ENCODE measurements around the gene TRERF1.

TRERF1 gene

DNA sequence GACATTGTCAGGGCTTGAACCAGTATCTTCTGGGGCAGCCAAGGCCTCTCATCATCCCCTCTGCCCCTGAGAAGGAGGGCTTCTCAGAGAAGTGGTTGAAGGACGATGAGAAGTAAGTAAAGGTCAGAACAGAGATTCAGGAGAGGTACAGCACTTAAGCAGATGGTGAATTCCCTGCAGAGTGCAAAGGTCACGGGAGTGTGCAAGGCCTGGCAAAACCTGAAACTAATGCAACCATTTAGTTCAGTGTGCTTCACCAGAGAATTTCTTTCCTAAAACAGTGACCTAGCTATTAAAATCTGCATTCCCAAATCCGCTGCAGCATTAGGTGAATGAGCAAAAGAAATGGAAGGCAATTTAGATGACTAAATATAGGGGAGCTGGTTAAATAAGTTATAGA, 58.4 kb downstream of the TRERF1 start:
- no peak for DNase-seq (ENCODE audit: low read depth)

DNA sequence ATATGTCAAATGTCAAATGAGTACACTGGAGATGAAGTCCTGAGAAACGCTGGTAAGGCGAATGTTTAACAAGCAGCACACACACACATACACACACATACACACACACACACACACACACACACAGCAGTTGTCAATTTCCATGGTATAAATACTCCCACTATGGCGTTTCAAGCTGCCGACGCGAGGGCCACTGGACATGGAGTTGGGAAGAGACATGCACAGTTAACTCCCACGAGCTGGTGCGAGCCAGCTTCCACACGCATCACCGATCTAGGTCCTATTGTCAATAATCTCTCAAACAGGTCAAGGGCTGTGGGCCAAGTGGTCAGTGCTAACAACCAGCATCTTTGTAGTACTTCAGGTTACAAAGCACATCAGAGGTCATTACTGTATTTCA, 58.9 kb downstream of the TRERF1 start:
- no peak for DNase-seq (ENCODE audit: low read depth)

DNA sequence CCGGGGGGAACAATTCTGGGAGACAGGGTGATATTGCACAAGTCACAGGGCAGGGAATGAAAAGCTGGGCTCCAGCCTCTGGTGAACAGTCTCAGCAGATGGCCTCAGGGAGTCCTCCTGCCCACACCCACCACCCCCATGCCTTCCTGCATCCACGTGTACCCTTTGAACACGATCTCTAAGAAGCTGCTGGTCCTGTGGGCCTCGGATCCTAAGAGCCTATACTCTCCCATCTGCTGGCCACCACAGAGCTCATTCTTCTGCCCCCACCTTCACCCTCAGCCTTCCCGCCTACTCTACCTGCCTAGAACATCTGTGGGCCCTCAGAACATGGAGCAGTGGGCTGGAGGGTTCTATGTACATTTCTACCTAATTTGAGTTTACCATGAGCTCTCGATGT, 60.3 kb downstream of the TRERF1 start:
- DNase-seq (ENCODE audit: low read depth): no peak

DNA sequence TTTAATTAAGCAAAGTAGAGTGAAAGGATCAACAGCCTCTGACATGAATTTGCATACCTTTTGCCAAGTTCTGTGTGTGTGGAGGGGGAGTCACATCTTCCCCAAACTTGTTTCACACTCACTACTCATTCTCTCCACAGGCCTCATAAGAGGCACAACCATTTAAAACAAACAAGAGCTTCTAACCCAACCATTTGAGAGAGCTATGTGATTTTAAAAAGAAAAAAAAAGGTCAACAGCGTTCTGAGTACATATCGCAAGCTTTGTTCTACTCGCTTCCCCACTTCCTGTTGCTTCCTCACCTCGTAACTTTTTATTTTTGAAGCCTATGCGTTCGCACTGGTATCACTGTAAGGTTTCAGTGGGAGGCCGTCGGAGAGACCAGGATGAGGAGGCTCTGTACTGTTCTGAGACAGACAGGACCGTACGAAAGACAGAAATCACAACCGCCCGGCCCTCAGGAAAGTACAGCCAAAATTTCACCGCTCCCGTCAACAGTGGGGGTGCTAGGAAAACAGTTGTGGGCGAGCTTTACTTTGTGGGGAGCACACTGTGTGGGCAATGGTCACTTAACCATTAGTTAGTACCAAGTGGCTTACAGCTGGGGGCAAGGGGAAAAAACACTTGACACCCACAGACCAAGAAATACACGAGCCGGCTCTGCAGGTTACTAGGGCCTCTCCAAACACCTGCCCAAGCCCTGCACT, 61.3 kb downstream of the TRERF1 start:
- DNase-seq (ENCODE audit: low read depth): peak; percentile 38

DNA sequence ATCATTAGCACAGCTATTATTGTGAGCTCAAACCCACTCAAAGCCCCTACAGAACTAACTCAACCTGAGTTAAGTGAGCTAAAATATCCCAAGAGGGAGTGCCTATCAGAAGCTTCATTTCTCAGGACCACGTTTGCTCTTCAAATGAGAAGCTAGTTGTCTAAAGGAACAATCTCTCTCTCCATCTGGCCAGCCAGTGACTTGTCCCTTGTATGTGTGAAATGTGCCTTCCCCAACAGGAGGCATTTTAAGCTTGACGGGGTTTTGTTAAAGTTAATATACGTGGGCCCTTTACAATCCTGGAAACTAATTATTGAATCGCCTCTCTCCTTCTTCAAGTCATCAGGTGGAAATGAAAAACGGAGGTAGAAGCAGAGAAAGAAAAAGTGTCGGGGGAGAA, 62.0 kb downstream of the TRERF1 start:
- no peak for DNase-seq (ENCODE audit: low read depth)

DNA sequence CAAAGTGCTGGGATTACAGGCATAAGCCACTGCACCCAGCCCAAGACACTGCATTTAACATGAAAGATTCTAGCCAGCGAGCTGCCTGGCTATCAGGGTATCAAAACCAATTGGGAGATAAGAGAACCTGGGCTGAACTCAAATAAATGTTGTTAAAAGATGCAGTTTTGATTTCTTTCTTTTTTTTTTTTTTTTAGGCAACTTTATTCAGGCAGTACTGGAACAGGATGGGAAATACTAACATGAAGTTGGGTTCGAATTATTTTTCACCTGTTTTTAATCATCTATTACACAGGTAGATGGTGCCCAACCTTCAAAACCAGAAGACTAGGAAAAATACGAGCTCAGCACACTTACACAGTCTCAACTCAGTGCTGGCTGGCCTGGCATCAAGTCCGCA, 63.7 kb downstream of the TRERF1 start:
- DNase-seq (ENCODE audit: low read depth): no peak

DNA sequence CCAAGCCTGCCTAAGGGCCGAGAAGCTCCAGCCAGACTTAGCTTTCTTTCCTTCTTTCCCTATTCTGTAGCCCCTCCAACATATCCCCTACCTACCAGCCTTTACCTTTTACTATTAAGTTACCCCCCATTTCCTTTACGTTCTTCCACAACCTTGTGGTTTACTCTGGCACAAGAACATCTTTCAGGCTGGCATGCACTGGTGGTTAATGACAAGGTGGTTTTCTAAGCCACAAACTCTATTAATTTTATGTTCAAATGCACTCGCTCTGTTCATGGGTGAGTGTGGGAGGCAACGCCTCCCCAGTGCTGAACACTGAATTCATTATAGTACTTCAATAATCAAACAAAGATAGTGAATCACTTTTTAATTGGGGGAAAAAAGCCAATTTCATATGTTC, 64.4 kb downstream of the TRERF1 start:
- DNase-seq (ENCODE audit: low read depth): no peak

DNA sequence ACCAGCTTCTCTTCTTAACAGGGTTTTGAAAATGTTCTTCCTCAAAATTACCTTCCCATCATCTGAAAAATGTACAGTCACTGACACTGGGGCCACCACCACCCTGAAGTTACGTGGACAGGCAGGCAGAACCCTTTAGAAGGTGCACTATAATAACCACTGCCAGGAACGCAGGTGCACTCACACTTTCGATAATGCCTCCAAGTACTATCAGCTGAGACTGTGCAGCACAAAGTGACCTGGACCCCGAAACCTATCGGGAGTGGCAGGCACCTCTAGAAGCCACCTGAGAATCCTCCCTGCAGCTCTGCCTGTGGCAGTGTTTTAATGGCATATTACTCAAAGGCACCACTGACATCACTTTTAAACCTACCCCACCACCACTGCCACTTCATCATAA, 66.4 kb downstream of the TRERF1 start:
- no peak for DNase-seq (ENCODE audit: low read depth)

DNA sequence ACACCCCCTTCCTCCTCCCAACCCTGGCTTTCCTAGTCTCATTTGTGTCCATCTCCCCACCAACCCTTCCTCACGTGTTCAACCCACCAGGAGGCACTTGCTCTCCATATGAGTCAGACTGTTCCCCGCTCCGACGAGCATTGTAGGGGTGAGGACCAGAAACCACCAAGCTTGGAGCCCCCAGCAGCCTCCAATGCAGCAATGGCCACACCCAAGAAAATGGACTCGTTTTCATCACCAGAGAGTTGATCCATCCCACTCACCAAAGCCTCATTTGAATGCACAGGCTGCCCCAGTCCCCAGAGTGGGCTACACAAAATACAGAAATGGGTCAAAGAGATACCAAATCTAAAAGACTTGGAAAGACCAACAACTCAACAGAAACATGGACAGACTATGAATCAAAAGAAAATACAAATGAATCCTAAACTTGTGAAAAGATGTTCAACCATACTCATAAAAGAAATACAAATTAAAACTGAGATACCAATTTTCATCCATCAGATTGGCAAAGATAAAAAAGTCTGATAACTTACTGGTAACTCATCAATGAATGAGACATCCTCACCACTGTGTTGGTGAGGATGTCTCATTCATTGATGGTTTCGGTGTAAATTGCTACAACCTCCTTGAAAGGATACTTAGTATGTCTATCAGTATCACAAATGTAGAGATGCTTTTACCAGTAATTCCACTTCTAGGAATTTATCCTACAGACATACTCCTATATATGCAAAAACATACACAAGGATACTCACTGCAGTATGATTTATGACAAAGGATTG, 68.1 kb downstream of the TRERF1 start:
- DNase-seq (ENCODE audit: low read depth): no peak

DNA sequence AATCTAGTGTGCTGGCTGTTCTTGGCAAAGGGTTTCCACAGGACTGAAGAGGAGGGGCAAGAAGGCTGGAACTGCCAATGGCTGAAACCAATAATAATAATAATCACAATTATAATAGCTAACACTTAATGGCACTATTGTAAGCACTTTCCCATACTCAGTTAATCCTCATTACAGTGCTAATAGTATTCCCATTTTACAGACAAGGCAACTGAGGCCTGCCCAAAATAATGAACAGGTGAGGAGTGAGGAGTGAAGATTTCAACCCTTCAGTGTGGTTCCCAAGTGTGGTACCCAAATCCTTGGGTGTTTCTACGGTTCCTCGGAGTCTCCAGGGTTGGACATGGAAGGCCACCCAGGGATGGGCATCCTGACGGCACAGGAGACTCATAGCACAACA, 69.9 kb downstream of the TRERF1 start:
- no peak for DNase-seq (ENCODE audit: low read depth)

DNA sequence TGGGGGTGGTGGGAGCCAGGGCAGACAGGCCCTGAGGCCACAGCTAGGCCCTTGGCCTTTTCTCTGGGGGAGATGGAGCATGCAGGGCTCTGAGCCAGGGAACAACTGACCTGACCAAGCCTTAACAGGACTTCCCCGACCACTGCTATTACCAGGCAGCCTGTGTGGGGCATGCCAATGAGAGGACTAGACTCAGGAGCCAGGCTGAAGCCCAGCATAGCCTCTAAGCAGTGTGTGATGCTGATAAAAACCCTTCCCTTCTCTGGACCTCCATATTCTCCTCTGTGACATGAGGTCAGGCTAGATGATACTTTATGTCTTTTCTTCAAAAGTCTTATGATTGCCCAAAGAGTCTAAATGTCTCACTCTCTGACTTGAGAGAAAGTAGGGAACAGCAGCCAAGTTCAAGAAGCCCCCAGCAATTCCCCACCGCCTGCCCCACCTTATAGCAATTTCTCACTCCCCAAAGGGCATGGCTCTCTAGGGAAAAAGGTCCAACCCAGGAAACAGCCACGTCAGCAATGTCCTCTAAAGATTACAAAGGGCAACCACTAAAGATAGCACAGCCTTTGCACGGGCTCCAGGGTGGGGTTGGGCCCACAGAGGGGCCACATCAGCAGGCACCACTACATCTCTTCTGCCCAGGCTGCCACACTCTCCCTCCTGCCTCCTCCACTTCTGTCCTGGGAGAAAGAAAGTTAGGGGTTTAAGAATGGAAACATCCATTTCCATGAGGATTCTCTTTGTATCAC, 71.3 kb downstream of the TRERF1 start:
- DNase-seq (ENCODE audit: low read depth): no peak

DNA sequence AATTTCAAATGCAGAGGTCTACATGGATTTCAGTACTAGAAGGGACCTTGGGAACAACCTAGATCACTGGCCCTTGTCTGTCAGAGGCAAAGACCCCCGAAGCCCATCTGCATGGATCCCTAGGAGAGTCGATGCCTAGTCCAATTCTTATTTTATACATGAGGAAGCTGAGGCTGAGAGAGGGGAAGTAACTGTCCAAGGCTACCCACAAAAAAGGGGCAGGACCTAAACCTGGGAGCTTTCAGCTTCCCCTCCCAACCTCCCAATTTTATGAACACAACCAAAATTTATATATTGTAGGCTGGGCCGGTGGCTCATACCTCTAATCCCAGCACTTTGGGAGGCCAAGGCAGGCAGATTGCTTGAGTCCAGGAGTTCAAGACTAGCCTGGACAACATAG, 73.2 kb downstream of the TRERF1 start:
- DNase-seq (ENCODE audit: low read depth): no peak

DNA sequence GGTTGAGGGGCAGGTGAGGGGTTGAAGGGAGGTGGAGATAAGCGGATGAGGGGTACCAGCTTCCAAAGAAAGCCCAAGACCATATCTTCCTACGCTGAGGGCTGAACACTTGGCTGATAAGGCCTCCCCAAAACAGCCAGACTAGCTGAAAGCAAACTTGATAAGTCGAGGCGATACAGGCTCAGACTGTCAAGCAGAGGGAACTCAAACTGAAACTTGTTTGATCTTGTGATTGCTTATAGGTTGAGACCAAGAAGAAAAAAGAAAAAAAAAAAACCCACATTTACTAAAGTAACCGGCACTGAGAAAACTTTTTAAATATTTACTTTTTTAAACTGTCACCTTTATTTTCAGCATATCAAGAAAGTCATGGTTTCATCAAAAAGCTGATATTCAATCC, 73.6 kb downstream of the TRERF1 start:
- DNase-seq (ENCODE audit: low read depth): no peak

DNA sequence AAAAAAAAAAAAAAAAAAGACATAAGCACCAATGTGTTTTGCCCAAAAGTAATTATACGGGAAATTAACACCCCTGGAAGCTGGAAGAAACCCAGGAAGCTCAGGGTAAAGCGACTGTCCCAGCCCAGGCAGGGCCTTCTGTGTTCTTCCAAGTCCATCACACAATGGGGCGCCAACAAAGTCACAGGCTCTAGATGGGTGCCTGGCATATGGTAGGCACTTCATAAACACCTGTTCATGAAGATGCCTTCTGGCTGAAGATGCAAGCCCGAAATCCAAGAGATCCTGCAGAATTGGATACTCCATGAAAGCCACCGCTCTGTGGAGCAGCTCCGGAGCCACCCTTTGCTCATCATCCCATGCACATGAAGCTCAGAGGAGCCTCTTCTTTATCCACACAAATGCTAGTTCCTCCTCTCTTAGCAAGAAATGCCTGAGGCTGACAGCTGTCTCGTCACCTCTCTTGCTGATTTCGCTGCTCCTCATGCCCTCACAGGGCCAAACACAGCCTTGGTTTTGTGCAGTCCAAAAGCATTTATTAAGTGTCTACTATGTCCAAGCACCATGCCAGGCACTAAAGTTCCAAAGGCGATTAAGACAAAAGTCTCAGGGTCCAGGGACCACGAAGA, 76.6 kb downstream of the TRERF1 start:
- DNase-seq (ENCODE audit: low read depth): no peak

DNA sequence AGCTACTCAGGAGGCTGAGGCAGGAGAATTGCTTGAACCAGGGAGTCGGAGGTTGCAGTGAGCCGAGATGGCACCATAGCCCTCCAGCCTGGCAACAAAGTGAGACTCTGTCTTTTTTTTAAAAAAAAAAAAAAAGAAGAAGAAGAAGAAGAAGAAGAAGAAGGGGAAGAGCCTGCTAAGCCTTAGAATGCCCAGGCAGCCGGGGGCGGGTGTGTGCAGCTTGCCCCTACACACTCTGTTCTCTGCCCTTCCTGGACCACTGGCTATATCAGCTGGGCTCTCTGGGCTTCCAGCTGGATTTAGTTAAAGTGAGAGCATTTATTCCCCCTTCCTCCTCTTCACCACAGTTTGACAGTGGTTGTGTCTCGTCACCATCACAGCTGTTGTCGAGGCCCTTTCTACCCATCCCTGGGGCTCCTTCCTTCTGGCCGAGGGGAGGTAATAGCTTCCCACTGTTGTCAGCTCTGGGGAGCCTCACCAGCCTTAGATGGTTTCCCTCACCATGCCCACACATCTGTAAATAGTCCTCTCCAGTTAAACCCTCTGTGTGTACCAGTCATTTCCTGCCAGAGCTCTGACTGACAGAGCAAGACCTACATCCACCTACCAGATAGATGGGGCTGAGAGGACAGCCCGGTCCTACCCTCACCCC, 77.6 kb downstream of the TRERF1 start:
- DNase-seq (ENCODE audit: low read depth): no peak

DNA sequence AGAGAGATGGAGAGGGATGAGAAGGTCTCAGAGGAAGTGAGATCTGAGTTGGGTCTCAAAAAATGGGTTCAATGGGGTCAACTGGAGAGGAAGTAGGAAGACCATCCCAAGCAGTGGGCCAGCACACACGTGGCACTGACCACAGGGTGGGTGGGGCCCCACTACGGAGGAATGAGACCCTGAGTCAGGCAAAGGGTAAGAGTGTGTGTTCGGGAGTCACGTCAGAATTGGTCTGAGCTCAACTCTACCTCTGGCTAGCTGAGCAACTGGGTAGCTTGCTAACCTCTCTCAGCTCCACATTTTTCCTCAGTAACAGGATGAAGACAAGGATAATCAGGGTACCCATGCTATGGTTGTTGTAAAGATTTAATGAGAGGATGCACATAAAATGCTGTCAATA, 79.0 kb downstream of the TRERF1 start:
- no peak for DNase-seq (ENCODE audit: low read depth)

DNA sequence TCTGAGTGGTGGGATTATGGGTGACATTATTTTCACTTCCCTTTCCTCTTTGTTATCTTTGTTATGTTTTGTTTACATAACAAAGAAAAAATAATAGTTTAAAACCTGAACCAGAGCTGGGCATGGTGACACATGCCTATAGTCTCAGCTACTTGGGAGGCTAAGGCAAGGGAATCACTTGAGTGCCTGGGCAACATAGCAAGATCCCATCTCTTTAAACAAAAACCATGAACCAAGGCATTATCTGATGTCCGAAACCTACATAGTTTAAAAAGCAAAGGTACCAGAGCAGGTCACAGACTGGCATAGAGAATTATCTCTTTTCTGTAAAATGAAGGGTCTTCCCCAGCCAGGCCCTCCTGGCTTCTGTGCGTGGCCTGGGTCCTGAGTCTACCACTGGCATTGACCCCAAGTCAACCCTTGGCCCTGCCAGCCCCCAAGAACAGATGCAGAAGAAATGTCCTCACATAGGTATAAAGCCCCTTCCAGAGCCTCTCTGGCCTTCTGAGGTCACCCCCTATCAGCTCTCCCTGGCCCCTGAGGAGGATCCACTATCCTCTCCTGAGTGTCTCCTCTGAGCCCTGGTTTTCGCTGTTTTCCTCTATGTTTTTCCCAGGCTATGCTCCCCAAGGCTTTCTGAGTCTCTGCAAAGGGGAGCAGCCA, 81.3 kb downstream of the TRERF1 start:
- no peak for DNase-seq (ENCODE audit: low read depth)

DNA sequence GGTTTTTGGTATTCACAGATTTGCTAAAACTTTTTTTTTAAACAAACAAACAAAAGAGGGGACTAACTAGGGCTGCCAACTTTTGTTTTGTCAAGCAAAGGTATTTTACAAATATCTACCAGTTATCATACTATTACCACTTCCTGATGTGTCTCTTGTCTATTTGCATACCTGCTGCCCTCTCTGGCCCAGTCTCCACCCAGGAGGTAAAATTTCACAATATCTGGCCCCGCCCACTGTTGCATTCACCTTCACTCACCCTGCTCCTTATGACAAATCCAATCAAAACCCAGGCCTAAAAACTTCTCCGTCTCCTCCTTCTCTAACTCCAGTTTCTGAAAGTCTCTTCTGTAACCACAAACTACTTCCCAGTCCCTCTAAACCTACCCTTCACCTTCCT, 82.2 kb downstream of the TRERF1 start:
- DNase-seq (ENCODE audit: low read depth): no peak

DNA sequence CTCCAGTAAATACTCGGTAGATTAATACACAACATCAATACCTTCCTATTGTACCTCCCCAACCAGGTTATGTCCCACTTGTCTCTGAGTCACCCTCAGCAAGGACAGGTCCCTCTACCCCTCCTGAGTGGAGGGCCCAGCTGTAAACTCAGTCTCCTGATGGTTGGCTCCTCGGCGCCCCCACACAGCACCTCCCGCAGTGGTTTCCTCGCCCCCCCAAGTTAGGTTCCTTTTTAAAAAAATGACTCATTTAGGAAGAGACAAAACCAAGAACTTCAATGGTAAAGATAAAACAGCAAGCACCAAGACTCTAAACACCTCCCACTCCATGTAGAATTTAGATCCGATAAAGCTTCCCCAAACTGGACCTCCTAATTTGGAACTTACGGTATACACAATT, 83.5 kb downstream of the TRERF1 start:
- no peak for DNase-seq (ENCODE audit: low read depth)

DNA sequence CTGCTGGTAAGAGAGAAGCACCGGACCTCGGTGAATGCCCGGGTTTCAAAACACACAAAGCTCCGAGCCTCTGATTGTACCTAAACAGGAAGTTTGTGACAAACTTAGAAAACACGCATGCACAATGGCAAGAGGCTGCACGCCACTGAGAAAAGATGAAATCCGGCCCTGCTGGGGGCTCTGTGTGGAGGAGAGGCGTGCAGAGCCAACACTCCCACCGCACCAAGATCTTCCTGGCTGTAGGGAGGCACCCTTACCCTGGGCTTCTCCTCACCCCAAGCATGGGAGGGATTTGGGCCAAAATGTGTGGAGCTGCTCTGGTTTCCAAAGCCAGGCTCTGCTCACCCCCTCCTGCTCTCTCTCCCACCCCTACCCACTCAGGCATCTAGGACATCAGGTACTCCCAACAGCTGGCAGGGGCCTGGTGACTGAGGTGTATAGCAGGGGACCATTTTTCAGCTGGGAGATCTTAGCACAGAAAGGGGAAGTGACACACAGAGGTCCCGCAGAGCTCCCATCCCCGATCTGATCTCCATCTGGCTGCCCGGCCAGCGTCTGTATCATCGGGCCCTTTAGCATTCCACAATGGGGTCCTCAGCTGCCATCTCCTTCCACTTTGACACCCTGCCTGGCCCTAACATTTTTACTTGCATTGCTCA, 84.2 kb downstream of the TRERF1 start:
- no peak for DNase-seq (ENCODE audit: low read depth)

DNA sequence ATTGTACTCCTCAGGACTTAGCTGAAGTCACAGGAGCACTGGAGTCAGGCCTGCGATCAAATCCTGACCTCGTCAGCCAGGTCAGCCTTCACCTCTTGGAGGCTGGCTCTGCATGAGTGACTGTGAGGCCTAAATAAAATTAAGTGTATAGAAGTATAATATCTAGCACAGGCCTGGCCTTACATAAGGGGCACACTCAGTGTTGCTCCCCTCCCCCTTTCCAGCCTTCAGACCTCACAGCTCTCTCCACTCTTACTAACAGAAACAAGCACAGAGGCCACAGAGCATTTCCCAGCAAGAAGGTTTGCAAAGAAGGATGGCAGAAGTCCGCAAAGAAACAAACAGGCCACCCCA, 84.8 kb downstream of the TRERF1 start:
- DNase-seq (ENCODE audit: low read depth): no peak
